Breast epithelium (tissue), 3 donors: ENCODE results near the gene RIMBP2.

Source experiments
- POLR2A ChIP-seq: fragments of 450-650 bp; IDR thresholded peaks from one replicate; pipeline ENCODE4 v1.6.1; 2016; ENCODE audit warnings: antibody characterized with exemption, mild to moderate bottlenecking, moderate library complexity
- POLR2AphosphoS5 ChIP-seq, 3 donors: sonication (generic); formaldehyde crosslinking; IDR thresholded peaks; one replicate each; pipeline ENCODE4 v1.6.1; 2017; ENCODE audit warnings: antibody characterized with exemption in 3 of 3
- TF ChIP-seq, protein P1 (sequence below), 3 donors: fragments of 450-650 bp; IDR thresholded peaks; one replicate each; pipeline ENCODE4 v1.5.1; 2016 to 2017; ENCODE audit warnings: antibody characterized with exemption in 3 of 3, mild to moderate bottlenecking in 3 of 3, moderate library complexity in 3 of 3

DNA sequence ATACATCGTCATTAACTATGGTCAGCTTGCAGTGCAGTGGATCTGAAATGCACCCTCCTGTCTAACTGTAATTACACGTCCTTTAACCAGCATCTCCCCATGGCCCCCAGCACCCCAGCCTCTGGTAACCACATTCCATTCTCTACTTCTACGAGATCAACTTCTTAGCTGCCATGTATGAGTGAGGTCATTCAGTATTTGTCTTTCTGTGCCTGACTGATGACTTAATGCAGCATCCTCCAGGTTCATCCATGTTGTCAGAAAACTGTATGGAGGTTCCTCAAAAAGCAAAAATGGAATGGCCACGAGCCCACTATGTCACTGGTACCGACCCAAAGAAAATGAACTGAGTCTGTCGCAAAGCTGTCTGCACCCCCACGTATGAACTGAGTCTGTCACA is 107.3 kb downstream of the RIMBP2 start:
- no peak for TF ChIP-seq POLR2A
- TF ChIP-seq, protein P1, sequence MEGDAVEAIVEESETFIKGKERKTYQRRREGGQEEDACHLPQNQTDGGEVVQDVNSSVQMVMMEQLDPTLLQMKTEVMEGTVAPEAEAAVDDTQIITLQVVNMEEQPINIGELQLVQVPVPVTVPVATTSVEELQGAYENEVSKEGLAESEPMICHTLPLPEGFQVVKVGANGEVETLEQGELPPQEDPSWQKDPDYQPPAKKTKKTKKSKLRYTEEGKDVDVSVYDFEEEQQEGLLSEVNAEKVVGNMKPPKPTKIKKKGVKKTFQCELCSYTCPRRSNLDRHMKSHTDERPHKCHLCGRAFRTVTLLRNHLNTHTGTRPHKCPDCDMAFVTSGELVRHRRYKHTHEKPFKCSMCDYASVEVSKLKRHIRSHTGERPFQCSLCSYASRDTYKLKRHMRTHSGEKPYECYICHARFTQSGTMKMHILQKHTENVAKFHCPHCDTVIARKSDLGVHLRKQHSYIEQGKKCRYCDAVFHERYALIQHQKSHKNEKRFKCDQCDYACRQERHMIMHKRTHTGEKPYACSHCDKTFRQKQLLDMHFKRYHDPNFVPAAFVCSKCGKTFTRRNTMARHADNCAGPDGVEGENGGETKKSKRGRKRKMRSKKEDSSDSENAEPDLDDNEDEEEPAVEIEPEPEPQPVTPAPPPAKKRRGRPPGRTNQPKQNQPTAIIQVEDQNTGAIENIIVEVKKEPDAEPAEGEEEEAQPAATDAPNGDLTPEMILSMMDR (IDR thresholded peaks at IDR 0.05), result no peak
- no peak for TF ChIP-seq POLR2AphosphoS5 (IDR thresholded peaks at IDR 0.05)
